GM12892 (cell line): Measurements from ENCODE around the gene FMO5.

Experiments
- POLR2A ChIP-seq: IDR thresholded peaks from 2 replicates; pipeline ENCODE4 v1.6.1; 2011; ENCODE audit warnings: low read depth, low read length, control low read depth
- TAF1 ChIP-seq: IDR thresholded peaks from 2 replicates; pipeline ENCODE4 v1.6.1; 2011; ENCODE audit warnings: low read depth, mild to moderate bottlenecking, control low read depth, low read length, borderline replicate concordance

GRCh38 chr1:147247656-147248238, 22.6 kb upstream of the FMO5 start:
- TF ChIP-seq POLR2A = no peak
- TF ChIP-seq TAF1 = no peak
